ENCODE results near the gene ZNF850.

The ZNF850 gene

DNA sequence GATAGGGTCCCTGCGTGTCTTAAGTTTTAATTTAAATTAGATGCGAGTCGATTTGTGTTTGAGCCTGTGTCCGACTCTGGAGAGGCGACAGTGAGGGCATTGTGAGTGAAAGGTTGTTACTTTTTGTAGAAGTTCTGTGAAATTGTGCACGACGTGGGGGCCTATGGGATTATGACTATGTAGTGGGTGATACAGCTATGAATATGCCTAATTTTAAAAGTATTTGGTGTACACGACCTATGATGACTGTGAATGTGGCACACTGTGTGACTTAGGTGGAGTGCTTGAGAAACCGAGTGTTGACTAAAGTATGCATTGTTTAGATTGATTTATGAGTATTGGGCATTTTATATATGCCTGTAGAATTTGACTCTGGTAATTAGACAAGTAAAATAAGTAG, 84.5 kb downstream of the ZNF850 start:
- peak overlapping the region; percentile 91 for H3K4me3 ChIP-seq (ENCODE audit: low read depth, low read length)
- no peak for DNase-seq (ENCODE audit: low read depth)
- in situ Hi-C loops (cut with HindIII; ENCODE audit: low sequenced_read_pairs): no loop called here
- TF ChIP-seq, protein P1, sequence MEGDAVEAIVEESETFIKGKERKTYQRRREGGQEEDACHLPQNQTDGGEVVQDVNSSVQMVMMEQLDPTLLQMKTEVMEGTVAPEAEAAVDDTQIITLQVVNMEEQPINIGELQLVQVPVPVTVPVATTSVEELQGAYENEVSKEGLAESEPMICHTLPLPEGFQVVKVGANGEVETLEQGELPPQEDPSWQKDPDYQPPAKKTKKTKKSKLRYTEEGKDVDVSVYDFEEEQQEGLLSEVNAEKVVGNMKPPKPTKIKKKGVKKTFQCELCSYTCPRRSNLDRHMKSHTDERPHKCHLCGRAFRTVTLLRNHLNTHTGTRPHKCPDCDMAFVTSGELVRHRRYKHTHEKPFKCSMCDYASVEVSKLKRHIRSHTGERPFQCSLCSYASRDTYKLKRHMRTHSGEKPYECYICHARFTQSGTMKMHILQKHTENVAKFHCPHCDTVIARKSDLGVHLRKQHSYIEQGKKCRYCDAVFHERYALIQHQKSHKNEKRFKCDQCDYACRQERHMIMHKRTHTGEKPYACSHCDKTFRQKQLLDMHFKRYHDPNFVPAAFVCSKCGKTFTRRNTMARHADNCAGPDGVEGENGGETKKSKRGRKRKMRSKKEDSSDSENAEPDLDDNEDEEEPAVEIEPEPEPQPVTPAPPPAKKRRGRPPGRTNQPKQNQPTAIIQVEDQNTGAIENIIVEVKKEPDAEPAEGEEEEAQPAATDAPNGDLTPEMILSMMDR (IDR thresholded peaks at IDR 0.05; ENCODE audit: low read depth, low read length, missing control alignments): no peak

- in situ Hi-C loops (cut with HindIII; ENCODE audit: low sequenced_read_pairs): no loop called here
- TF ChIP-seq, protein P1 (IDR thresholded peaks at IDR 0.05; ENCODE audit: low read depth, low read length, missing control alignments): no peak
- H3K4me3 ChIP-seq (ENCODE audit: low read depth, low read length): peak within 1 kb of the TSS; percentile 91
- peak; percentile 89 for DNase-seq (ENCODE audit: low read depth)
Observed at GRCh38 chr19:36687214-36688056, 85.2 kb downstream of the ZNF850 start, which contains the start of gene ZNF567. TSS of gene ZNF567 (plus strand) at chr19:36687612. CDS start at chr19:36694868, 7,256 bp downstream.

GRCh38 chr19:36686365-36687213, 86.0 kb downstream of the ZNF850 start:
- DNase-seq (ENCODE audit: low read depth): no peak
- TF ChIP-seq, protein P1 (IDR thresholded peaks at IDR 0.05; ENCODE audit: low read depth, low read length, missing control alignments): no peak
- peak overlapping the region; percentile 91 for H3K4me3 ChIP-seq (ENCODE audit: low read depth, low read length)
- in situ Hi-C loops (cut with HindIII; ENCODE audit: low sequenced_read_pairs): no loop called here

- no peak overlapping the region for H3K4me3 ChIP-seq (ENCODE audit: low read depth, low read length)
- TF ChIP-seq, protein P1 (IDR thresholded peaks at IDR 0.05; ENCODE audit: low read depth, low read length, missing control alignments): no peak
- no peak for DNase-seq (ENCODE audit: low read depth)
- in situ Hi-C loops (cut with HindIII; ENCODE audit: low sequenced_read_pairs): no loop called here
Observed at GRCh38 chr19:36685835-36686234, 86.8 kb downstream of the ZNF850 start.

GRCh38 chr19:36679455-36679854, 93.2 kb downstream of the ZNF850 start:
- TF ChIP-seq, protein P1 (IDR thresholded peaks at IDR 0.05; ENCODE audit: low read depth, low read length, missing control alignments): no peak
- no peak for DNase-seq (ENCODE audit: low read depth)
- in situ Hi-C loops (cut with HindIII; ENCODE audit: low sequenced_read_pairs): no loop called here
- no peak overlapping the region for H3K4me3 ChIP-seq (ENCODE audit: low read depth, low read length)

DNA sequence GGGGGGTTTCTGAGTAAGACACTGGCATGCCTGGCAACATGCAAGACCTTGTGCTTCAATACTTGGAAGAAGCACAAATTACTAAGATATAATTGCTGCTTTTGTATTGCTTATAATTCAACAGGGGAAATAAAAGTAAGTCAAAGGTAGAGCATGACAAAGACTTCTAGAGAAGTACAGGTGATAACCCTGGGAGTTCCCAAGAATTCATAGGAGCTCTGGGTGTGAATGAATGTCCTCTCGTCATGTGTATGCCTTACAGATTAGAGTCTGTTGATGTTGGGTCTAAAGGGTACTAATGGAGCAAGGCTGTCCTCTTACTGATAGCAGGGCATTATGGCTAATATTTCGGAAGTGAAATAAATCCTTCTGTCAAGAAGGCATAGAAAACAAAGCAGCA, 98.4 kb downstream of the ZNF850 start:
- in situ Hi-C loops (cut with HindIII; ENCODE audit: low sequenced_read_pairs): no loop called here
- TF ChIP-seq, protein P1 (IDR thresholded peaks at IDR 0.05; ENCODE audit: low read depth, low read length, missing control alignments): no peak
- DNase-seq (ENCODE audit: low read depth): no peak
- H3K4me3 ChIP-seq (ENCODE audit: low read depth, low read length): no peak overlapping the region
